ENCODE data around the gene TOR1AIP1. TPM values are rescaled to one million over a fixed set of nuclear protein-coding genes. Genes with fewer than 3 reads are reported as not detected.

The TOR1AIP1 gene, protein sequence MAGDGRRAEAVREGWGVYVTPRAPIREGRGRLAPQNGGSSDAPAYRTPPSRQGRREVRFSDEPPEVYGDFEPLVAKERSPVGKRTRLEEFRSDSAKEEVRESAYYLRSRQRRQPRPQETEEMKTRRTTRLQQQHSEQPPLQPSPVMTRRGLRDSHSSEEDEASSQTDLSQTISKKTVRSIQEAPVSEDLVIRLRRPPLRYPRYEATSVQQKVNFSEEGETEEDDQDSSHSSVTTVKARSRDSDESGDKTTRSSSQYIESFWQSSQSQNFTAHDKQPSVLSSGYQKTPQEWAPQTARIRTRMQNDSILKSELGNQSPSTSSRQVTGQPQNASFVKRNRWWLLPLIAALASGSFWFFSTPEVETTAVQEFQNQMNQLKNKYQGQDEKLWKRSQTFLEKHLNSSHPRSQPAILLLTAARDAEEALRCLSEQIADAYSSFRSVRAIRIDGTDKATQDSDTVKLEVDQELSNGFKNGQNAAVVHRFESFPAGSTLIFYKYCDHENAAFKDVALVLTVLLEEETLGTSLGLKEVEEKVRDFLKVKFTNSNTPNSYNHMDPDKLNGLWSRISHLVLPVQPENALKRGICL
- total RNA-seq, result 25.7 and 27.1 TPM in 2 replicates

DNA sequence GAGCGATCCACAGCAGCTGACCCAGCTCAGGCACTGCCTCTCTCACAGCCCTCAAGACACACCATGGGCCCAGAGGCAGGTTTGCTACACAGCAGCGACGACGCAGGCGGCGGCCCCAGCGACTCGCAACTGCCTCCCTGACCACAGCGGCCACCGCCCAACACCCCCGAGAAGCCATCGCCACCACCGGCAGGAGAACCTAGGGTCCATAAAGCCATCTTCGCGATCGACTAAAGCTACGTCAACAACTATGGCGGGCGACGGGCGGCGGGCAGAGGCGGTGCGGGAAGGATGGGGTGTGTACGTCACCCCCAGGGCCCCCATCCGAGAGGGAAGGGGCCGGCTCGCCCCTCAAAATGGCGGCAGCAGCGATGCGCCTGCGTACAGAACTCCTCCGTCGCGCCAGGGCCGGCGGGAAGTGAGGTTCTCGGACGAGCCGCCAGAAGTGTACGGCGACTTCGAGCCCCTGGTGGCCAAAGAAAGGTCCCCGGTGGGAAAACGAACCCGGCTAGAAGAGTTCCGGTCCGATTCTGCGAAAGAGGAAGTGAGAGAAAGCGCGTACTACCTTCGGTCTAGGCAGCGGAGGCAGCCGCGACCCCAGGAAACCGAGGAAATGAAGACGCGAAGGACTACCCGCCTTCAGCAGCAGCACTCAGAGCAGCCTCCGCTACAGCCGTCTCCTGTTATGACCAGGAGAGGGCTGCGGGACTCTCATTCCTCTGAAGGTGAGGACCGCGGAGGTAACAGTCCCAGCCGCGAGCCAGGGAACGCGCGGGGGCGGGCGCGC lies at the start of gene TOR1AIP1:
TOR1AIP1 (plus strand) TSS at position 33 of the 787 bp plus-strand sequence; CDS start at position 251, 218 bp downstream.

DNA sequence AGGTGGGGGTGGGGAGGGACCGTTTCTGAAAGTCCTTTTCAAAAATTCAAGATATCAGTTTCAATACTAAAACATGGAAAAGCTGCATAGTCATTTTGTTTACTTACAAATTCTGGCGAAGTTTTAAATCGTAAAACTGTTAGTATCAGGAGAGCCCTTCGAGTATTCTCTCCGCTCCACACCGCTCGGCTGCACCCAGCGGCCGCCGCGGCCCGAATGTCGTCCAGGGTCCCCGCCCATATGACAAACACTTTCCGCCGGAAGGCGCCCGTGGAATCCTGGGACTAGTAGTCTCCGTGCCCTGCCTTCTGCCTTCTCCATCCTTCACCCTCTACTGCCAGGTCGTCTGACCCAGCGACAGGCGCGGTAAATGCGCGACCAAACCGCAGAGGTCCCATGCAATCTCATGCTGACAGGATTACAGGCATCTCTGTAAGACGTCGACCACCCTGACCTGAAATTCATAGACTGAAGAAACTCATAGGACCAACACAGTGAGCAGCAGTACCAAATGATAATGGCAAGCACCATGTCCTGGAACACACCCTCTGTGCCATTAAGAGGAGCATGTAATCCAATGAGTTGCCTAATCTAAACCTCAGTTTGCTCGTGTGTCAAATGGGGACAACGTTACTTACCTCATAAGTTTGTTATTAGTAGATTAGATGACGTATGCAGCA lies 4.4 kb upstream of the TOR1AIP1 start, which contains the start of gene TOR1AIP2:
TOR1AIP2 (minus strand) TSS at position 218 of the 680 bp plus-strand sequence. CDS start 25,138 bp downstream, outside the sequence.

DNA sequence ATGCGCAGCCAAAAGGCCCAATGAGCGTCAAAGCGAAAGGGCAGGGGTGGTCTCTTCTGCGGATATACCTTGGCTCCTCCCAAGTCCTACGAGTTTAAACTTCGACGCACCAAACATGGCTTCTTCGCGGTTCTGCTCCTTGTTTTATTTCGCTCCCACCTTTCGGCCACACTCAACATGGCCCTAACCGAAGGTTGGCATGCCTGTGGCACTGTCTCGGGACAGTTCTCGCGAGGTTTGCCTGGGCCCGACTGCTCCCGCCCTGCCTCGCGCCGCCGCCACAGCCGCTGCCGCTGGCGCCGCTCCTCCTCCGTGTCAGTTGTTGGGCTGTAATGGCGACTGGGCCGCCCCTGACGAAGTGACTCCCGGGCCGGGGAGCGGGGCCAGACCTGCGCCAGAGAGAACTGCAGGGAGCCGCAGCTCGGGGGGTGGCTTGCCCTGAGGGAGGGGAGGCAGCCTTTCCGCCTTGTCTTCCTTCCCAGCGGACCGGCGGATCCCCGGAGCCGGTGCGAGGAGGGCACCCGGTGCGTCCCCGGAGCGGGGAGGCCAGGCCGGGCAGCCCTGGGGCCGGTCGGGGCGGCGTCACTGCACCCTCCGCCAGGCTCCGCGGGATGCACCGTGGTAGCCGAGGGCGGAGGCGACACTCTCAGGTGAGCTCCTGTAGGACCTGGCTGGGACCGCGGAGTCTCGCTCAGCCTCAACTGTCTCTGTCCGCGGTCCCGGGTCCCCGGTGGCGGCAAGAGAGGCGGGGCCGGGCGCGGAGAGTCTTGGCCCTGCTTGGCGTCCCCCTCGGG lies 72.6 kb downstream of the TOR1AIP1 start, which contains the start of gene CEP350:
CEP350 (plus strand) TSS at position 318 of the 794 bp plus-strand sequence. CDS start 31,372 bp downstream, outside the sequence.

Other genes with a start within 250 kb of the TOR1AIP1 start
- gene FAM163A, start 139.0 kb upstream of the TOR1AIP1 start, total RNA-seq, result 0.09 and 0.33 TPM in 2 replicates
- gene TOR1AIP2, start 4.5 kb upstream of the TOR1AIP1 start, total RNA-seq, result 68.1 and 79.8 TPM in 2 replicates
- 54.6 and 55.5 TPM in 2 replicates for gene CEP350, start 72.5 kb downstream of the TOR1AIP1 start, total RNA-seq

Data from dermis lymphatic vessel endothelial cell (primary cell).